H1 (cell line): ENCODE measurements around the gene GPR63.

Experiments
- BRCA1 ChIP-seq: IDR thresholded peaks from 2 replicates; pipeline ENCODE4 v1.6.1; 2012; ENCODE audit warnings: low read depth, low read length, improper control_type of control experiment
- CHD2 ChIP-seq: IDR thresholded peaks from 2 replicates; pipeline ENCODE4 v1.6.1; 2012; ENCODE audit warnings: low read length, improper control_type of control experiment
- CTCF ChIP-seq, 3 experiments: IDR thresholded peaks; 1 replicate in 2 of 3; 2 replicates in 1 of 3; pipeline versions ENCODE4 v1.5.1 to v1.6.1; 2011; ENCODE audit warnings: low read length in 3 of 3, mild to moderate bottlenecking in 3 of 3, inconsistent platforms in 2 of 3, low read depth in 1 of 3, moderate library complexity in 1 of 3; ENCODE audit not compliant: insufficient read depth in 1 of 3; ENCODE audit errors: control extremely low read depth in 1 of 3
- EP300 ChIP-seq, 2 experiments: IDR thresholded peaks; 1 replicate in 1 of 2; 2 replicates in 1 of 2; pipeline ENCODE4 v1.6.1; 2011 to 2012; ENCODE audit warnings: low read depth in 2 of 2, low read length in 2 of 2, mild to moderate bottlenecking in 2 of 2, borderline replicate concordance in 1 of 2, inconsistent platforms in 1 of 2, moderate library complexity in 1 of 2
- FOSL1 ChIP-seq: IDR thresholded peaks from 2 replicates; pipeline ENCODE4 v1.6.1; 2011; ENCODE audit warnings: mild to moderate bottlenecking, low read depth, low read length, moderate library complexity; ENCODE audit not compliant: insufficient read depth
- GABPA ChIP-seq: IDR thresholded peaks from 2 replicates; pipeline ENCODE4 v1.6.1; 2011; ENCODE audit warnings: mild to moderate bottlenecking, low read length, moderate library complexity, borderline replicate concordance; ENCODE audit not compliant: insufficient read depth
- HDAC2 ChIP-seq, 2 experiments: fragments of 300-600 bp in 1 of 2; sonication (generic) in 1 of 2; IDR thresholded peaks; 2 replicates each; pipeline ENCODE4 v1.6.1; 2011 to 2012; ENCODE audit warnings: low read depth in 2 of 2, low read length in 2 of 2, mild to moderate bottlenecking in 2 of 2, moderate library complexity in 2 of 2, borderline replicate concordance in 1 of 2, inconsistent platforms in 1 of 2
- POLR2A ChIP-seq, 2 experiments: IDR thresholded peaks; 1 replicate in 1 of 2; 2 replicates in 1 of 2; pipeline ENCODE4 v1.6.1; 2011; ENCODE audit warnings: low read depth in 2 of 2, low read length in 2 of 2, mild to moderate bottlenecking in 2 of 2; ENCODE audit errors: control extremely low read depth in 1 of 2
- RAD21 ChIP-seq, 2 experiments: IDR thresholded peaks in 1 of 2; conservative IDR thresholded peaks in 1 of 2; 2 replicates each; pipeline ENCODE4 v1.6.1; 2011; ENCODE audit warnings: low read depth in 2 of 2, low read length in 2 of 2, improper control_type of control experiment in 1 of 2, inconsistent platforms in 1 of 2, mild to moderate bottlenecking in 1 of 2, moderate library complexity in 1 of 2
- RBBP5 ChIP-seq: IDR thresholded peaks from 2 replicates; pipeline ENCODE4 v1.7.1; 2012; ENCODE audit warnings: low read depth, mild to moderate bottlenecking, inconsistent platforms, low read length, moderate library complexity, borderline replicate concordance
- RFX5 ChIP-seq: IDR thresholded peaks from 2 replicates; pipeline ENCODE4 v1.6.1; 2011; ENCODE audit warnings: low read depth, low read length, improper control_type of control experiment, borderline replicate concordance
- TAF1 ChIP-seq: IDR thresholded peaks from 2 replicates; pipeline ENCODE4 v1.6.1; 2011; ENCODE audit warnings: mild to moderate bottlenecking, low read depth, low read length
- USF2 ChIP-seq: IDR thresholded peaks from 2 replicates; pipeline ENCODE4 v1.6.1; 2011; ENCODE audit warnings: low read length, improper control_type of control experiment
- YY1 ChIP-seq: IDR thresholded peaks from 2 replicates; pipeline ENCODE4 v1.6.1; 2011; ENCODE audit warnings: low read depth, mild to moderate bottlenecking, low read length

DNA sequence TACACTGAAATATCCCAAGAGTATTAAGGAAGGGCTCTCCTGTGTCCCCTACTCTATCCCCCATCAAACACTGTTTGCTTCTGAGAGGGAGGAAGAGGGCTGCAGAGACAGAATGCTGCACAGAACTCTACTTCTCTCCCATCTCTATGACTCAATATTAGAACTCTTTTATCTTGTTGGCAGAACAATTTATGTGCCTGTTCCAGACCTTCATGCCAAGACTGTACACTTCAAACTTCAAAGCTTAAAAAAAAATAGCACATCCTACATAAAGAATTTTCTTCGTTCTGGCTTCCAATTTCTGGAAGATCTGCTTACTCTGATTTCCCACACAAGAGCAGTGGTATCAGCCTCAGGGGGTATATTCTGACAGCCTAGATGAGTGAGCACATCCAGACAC lies 19.6 kb upstream of the GPR63 start:
- TF ChIP-seq CTCF (IDR thresholded peaks at IDR 0.05; ENCODE audit: control extremely low read depth in 1 of 3, insufficient read depth in 1 of 3, low read depth in 1 of 3, low read length in 3 of 3), result no peak
- no peak for TF ChIP-seq YY1
- no peak for TF ChIP-seq CHD2
- TF ChIP-seq USF2, result no peak
- no peak for TF ChIP-seq TAF1
- TF ChIP-seq BRCA1, result no peak
- no peak for TF ChIP-seq FOSL1
- no peak for TF ChIP-seq GABPA
- TF ChIP-seq POLR2A (IDR thresholded peaks at IDR 0.05; ENCODE audit: control extremely low read depth in 1 of 2, low read depth in 2 of 2, low read length in 2 of 2), result no peak
- TF ChIP-seq HDAC2 (IDR thresholded peaks at IDR 0.05; ENCODE audit: borderline replicate concordance in 1 of 2, low read depth in 2 of 2, low read length in 2 of 2), result no peak
- TF ChIP-seq RFX5, result no peak
- TF ChIP-seq RBBP5, result no peak
- TF ChIP-seq EP300 (IDR thresholded peaks at IDR 0.05; ENCODE audit: borderline replicate concordance in 1 of 2, low read depth in 2 of 2, low read length in 2 of 2), result no peak
- TF ChIP-seq RAD21 (IDR thresholded peaks at IDR 0.05 in 1 of 2, conservative IDR thresholded peaks at IDR 0.05 in 1 of 2; ENCODE audit: low read depth in 2 of 2, low read length in 2 of 2), result no peak
